Neural progenitor cell (in vitro differentiated cells): ENCODE results near the gene PLCB1. TPM values are rescaled to one million over a fixed set of nuclear protein-coding genes. Genes with fewer than 3 reads are reported as not detected.

ENCODE experiments used
- DNase-seq: peaks from one replicate; pipeline ENCODE4 v3.0.0-alpha.2; 2016; ENCODE audit warnings: low spot score
- H2AFZ ChIP-seq: fragments of 200-600 bp; sonication (generic); replicated peaks from 2 replicates; pipeline ENCODE4 v1.6.1; 2016; ENCODE audit warnings: antibody characterized with exemption
- H3F3A ChIP-seq: fragments of 200-600 bp; sonication (generic); 2 replicates; pipeline ENCODE4 v1.6.1; 2016; ENCODE audit warnings: antibody characterized with exemption, low read depth
- H3K27ac ChIP-seq: fragments of 200-600 bp; sonication (generic); 2 replicates; pipeline ENCODE4 v1.5.1; 2016; ENCODE audit warnings: mild to moderate bottlenecking
- H3K27me3 ChIP-seq: fragments of 200-600 bp; sonication (generic); 2 replicates; pipeline ENCODE4 v1.6.1; 2016; ENCODE audit warnings: mild to moderate bottlenecking, moderate library complexity
- H3K36me3 ChIP-seq: fragments of 200-600 bp; sonication (generic); 2 replicates; pipeline ENCODE4 v1.5.1; 2016
- H3K4me1 ChIP-seq: fragments of 200-600 bp; sonication (generic); 2 replicates; pipeline ENCODE4 v1.6.1; 2016; ENCODE audit warnings: mixed run types
- H3K4me2 ChIP-seq: fragments of 200-600 bp; sonication (generic); 2 replicates; pipeline ENCODE4 v1.6.1; 2016
- H3K4me3 ChIP-seq: fragments of 200-600 bp; sonication (generic); 2 replicates; pipeline ENCODE4 v1.5.1; 2016
- H3K79me2 ChIP-seq: fragments of 200-600 bp; sonication (generic); 2 replicates; pipeline ENCODE4 v1.6.1; 2016; ENCODE audit warnings: low read depth
- H3K9ac ChIP-seq: fragments of 200-600 bp; sonication (generic); 2 replicates; pipeline ENCODE4 v1.6.1; 2016
- H3K9me3 ChIP-seq: fragments of 200-600 bp; sonication (generic); 2 replicates; pipeline ENCODE4 v1.5.1; 2016; ENCODE audit warnings: low read depth
- H4K20me1 ChIP-seq: fragments of 200-600 bp; sonication (generic); 2 replicates; pipeline ENCODE4 v1.6.1; 2016; ENCODE audit warnings: low read depth
- H3K27ac Mint-ChIP-seq: 3 replicates; pipeline ENCODE4 v1.8.0; 2021; ENCODE audit warnings: mixed read lengths
- H3K27me3 Mint-ChIP-seq: 2 replicates; pipeline ENCODE4 v1.8.0; 2022; ENCODE audit warnings: low read depth, mild to moderate bottlenecking, inconsistent platforms, moderate library complexity, mixed read lengths; ENCODE audit not compliant: insufficient read depth
- H3K36me3 Mint-ChIP-seq: 3 replicates; pipeline ENCODE4 v1.8.0; 2021; ENCODE audit warnings: mixed read lengths
- H3K4me1 Mint-ChIP-seq: 3 replicates; pipeline ENCODE4 v1.8.0; 2021; ENCODE audit warnings: mixed read lengths
- H3K4me3 Mint-ChIP-seq: 3 replicates; pipeline ENCODE4 v1.8.0; 2021; ENCODE audit warnings: mild to moderate bottlenecking, moderate library complexity, mixed read lengths
- H3K9me3 Mint-ChIP-seq: 3 replicates; pipeline ENCODE4 v1.8.0; 2020; ENCODE audit warnings: mixed read lengths
- CTCF ChIP-seq: fragments of 200-600 bp; sonication (generic); IDR thresholded peaks from 2 replicates; pipeline ENCODE4 v1.5.1; 2017; ENCODE audit warnings: antibody characterized with exemption, mild to moderate bottlenecking
- EZH2 ChIP-seq: fragments of 200-600 bp; sonication (generic); IDR thresholded peaks from 2 replicates; pipeline ENCODE4 v1.6.1; 2017; ENCODE audit warnings: antibody characterized with exemption, mild to moderate bottlenecking, moderate library complexity
- EZH2phosphoT487 ChIP-seq: fragments of 200-600 bp; sonication (generic); IDR thresholded peaks from 2 replicates; pipeline ENCODE4 v1.6.1; 2017; ENCODE audit warnings: antibody characterized with exemption
- total RNA-seq: library from RNA; depleted of rRNA; stranded (reverse); fragments of >200 nt; gene quantifications from 2 replicates; pipeline ENCODE4 v1.2.3, GENCODE V29; 2015; ENCODE audit warnings: low replicate concordance

PLCB1 gene
- total RNA-seq, 1 donor from 2014 or later = 30.2 TPM

GRCh38 chr20:8143474-8143873 is 11.4 kb downstream of the PLCB1 start:
- H3K27ac ChIP-seq = no peak overlapping the region
- no peaks in the 10 kb centered on the region for H3K79me2 ChIP-seq
- DNase-seq = no peak
- no peak overlapping the region for H2AFZ ChIP-seq
- H4K20me1 ChIP-seq = no peaks in the 10 kb centered on the region
- H3K4me3 Mint-ChIP-seq = no peak overlapping the region
- no peaks in the 10 kb centered on the region for H3K27me3 Mint-ChIP-seq
- H3K36me3 Mint-ChIP-seq = peaks cover 2% of the 10 kb centered on the region
- H3K9me3 ChIP-seq = no peaks in the 10 kb centered on the region
- peaks cover 7% of the 10 kb centered on the region for H3K4me1 Mint-ChIP-seq
- H3K36me3 ChIP-seq = no peaks in the 10 kb centered on the region
- H3K27me3 ChIP-seq = no peaks in the 10 kb centered on the region
- TF ChIP-seq CTCF (no peak), EZH2 (no peak), EZH2phosphoT487 (no peak)
- peaks cover 5% of the 10 kb centered on the region for H3K4me1 ChIP-seq
- no peaks in the 10 kb centered on the region for H3F3A ChIP-seq
- H3K9me3 Mint-ChIP-seq = no peaks in the 10 kb centered on the region
- no peak overlapping the region for H3K4me2 ChIP-seq
- no peak overlapping the region for H3K4me3 ChIP-seq
- H3K27ac Mint-ChIP-seq = no peak overlapping the region
- no peak overlapping the region for H3K9ac ChIP-seq

GRCh38 chr20:8144282-8145245 is 12.5 kb downstream of the PLCB1 start:
- H3K4me2 ChIP-seq = no peak overlapping the region
- Mint-ChIP-seq H3K9me3 (no peaks in the 10 kb centered on the region), H3K4me1 (peaks cover 7% of the 10 kb centered on the region), H3K27me3 (no peaks in the 10 kb centered on the region), H3K27ac (no peak overlapping the region), H3K36me3 (peaks cover 2% of the 10 kb centered on the region), H3K4me3 (no peak overlapping the region)
- H3K9me3 ChIP-seq = no peaks in the 10 kb centered on the region
- no peaks in the 10 kb centered on the region for H3K27me3 ChIP-seq
- H4K20me1 ChIP-seq = no peaks in the 10 kb centered on the region
- H3K27ac ChIP-seq = no peak overlapping the region
- H3K4me3 ChIP-seq = no peak overlapping the region
- TF ChIP-seq EZH2 = no peak
- TF ChIP-seq EZH2phosphoT487 = no peak
- TF ChIP-seq CTCF = no peak
- H2AFZ ChIP-seq = no peak overlapping the region
- no peaks in the 10 kb centered on the region for H3F3A ChIP-seq
- H3K36me3 ChIP-seq = no peaks in the 10 kb centered on the region
- DNase-seq = no peak
- no peak overlapping the region for H3K9ac ChIP-seq
- no peaks in the 10 kb centered on the region for H3K79me2 ChIP-seq
- H3K4me1 ChIP-seq = peaks cover 5% of the 10 kb centered on the region

GRCh38 chr20:8145246-8146168 is 13.4 kb downstream of the PLCB1 start:
- no peak overlapping the region for H3K9ac ChIP-seq
- H3K4me3 ChIP-seq = no peak overlapping the region
- Mint-ChIP-seq H3K9me3 (no peaks in the 10 kb centered on the region), H3K4me3 (no peak overlapping the region), H3K36me3 (peaks cover 2% of the 10 kb centered on the region), H3K4me1 (peaks cover 7% of the 10 kb centered on the region), H3K27ac (no peak overlapping the region), H3K27me3 (no peaks in the 10 kb centered on the region)
- H3K36me3 ChIP-seq = no peaks in the 10 kb centered on the region
- H3K4me2 ChIP-seq = no peak overlapping the region
- H3K27ac ChIP-seq = no peak overlapping the region
- no peak overlapping the region for H2AFZ ChIP-seq
- H3K4me1 ChIP-seq = no peaks in the 10 kb centered on the region
- H3K79me2 ChIP-seq = no peaks in the 10 kb centered on the region
- H3F3A ChIP-seq = no peaks in the 10 kb centered on the region
- no peaks in the 10 kb centered on the region for H3K27me3 ChIP-seq
- TF ChIP-seq EZH2 (no peak), EZH2phosphoT487 (no peak), CTCF (no peak)
- no peaks in the 10 kb centered on the region for H4K20me1 ChIP-seq
- DNase-seq = no peak
- H3K9me3 ChIP-seq = no peaks in the 10 kb centered on the region
